DOHH2 (cell line): Measurements from ENCODE around the gene KRTAP1-3.

Source experiments
- H3F3A ChIP-seq: fragments of 200-600 bp; sonication (generic), shearing (Covaris generic); 2 replicates; pipeline ENCODE4 v1.6.0; 2016; ENCODE audit warnings: antibody characterized with exemption, mild to moderate bottlenecking; ENCODE audit not compliant: control insufficient read depth, insufficient read depth
- H3K27ac ChIP-seq: fragments of 200-600 bp; sonication (generic); 2 replicates; pipeline ENCODE4 v1.5.1; 2014; ENCODE audit warnings: low read depth, mild to moderate bottlenecking, low read length, moderate library complexity
- H3K27me3 ChIP-seq: fragments of 200-600 bp; sonication (generic); 2 replicates; pipeline ENCODE4 v1.6.1; 2014; ENCODE audit warnings: mild to moderate bottlenecking, low read length, mixed read lengths; ENCODE audit not compliant: control insufficient read depth
- H3K36me3 ChIP-seq: fragments of 200-600 bp; sonication (generic); 2 replicates; pipeline ENCODE4 v1.6.1; 2014; ENCODE audit warnings: mild to moderate bottlenecking, low read length, moderate library complexity, mixed read lengths; ENCODE audit not compliant: control insufficient read depth
- H3K4me1 ChIP-seq: fragments of 200-600 bp; sonication (generic); 2 replicates; pipeline ENCODE4 v1.6.1; 2014; ENCODE audit warnings: mild to moderate bottlenecking, low read length, mixed read lengths; ENCODE audit not compliant: control insufficient read depth
- H3K4me2 ChIP-seq: fragments of 200-600 bp; sonication (generic); 2 replicates; pipeline ENCODE4 v1.6.0; 2014; ENCODE audit warnings: mild to moderate bottlenecking, low read length, moderate library complexity
- H3K4me3 ChIP-seq: fragments of 200-600 bp; sonication (generic); 2 replicates; pipeline ENCODE4 v1.5.1; 2014; ENCODE audit warnings: mild to moderate bottlenecking, low read length, mixed read lengths
- H3K79me2 ChIP-seq: fragments of 200-600 bp; sonication (generic); 2 replicates; pipeline ENCODE4 v1.6.1; 2014; ENCODE audit warnings: mild to moderate bottlenecking, low read length, mixed read lengths; ENCODE audit not compliant: control insufficient read depth
- H3K9me2 ChIP-seq: fragments of 200-600 bp; sonication (generic); replicated peaks from 2 replicates; pipeline ENCODE4 v1.6.1; 2014; ENCODE audit warnings: mild to moderate bottlenecking, low read length, mixed read lengths; ENCODE audit not compliant: control insufficient read depth
- H3K9me3 ChIP-seq: fragments of 200-600 bp; sonication (generic); 2 replicates; pipeline ENCODE4 v1.6.1; 2014; ENCODE audit warnings: antibody characterized with exemption, low read length, mixed read lengths; ENCODE audit not compliant: control insufficient read depth, insufficient read depth
- H4K20me1 ChIP-seq: fragments of 200-600 bp; sonication (generic); 2 replicates; pipeline ENCODE4 v1.6.0; 2014; ENCODE audit warnings: low read depth, mild to moderate bottlenecking, antibody characterized with exemption, low read length, moderate library complexity; ENCODE audit not compliant: control insufficient read depth, insufficient read depth
- CTCF ChIP-seq: fragments of 200-600 bp; sonication (generic); IDR thresholded peaks from one replicate; pipeline ENCODE4 v1.5.1; 2014; ENCODE audit warnings: antibody characterized with exemption, mild to moderate bottlenecking, low read depth, low read length; ENCODE audit not compliant: poor library complexity, severe bottlenecking
- EZH2phosphoT487 ChIP-seq: fragments of 200-600 bp; sonication (generic); IDR thresholded peaks from 2 replicates; pipeline ENCODE4 v1.6.1; 2017; ENCODE audit warnings: borderline replicate concordance, mild to moderate bottlenecking, antibody characterized with exemption, low read length, moderate library complexity, mixed read lengths

KRTAP1-3 gene

GRCh38 chr17:41026715-41027471 lies 7.8 kb downstream of the KRTAP1-3 start, which contains the start of gene KRTAP1-5:
KRTAP1-5 (minus strand) TSS chr17:41027208; CDS start chr17:41027155, 53 bp downstream.
- H3K4me3 ChIP-seq, result no peak within 1 kb of the TSS
- no peak for TF ChIP-seq EZH2phosphoT487
- no peak for TF ChIP-seq CTCF

GRCh38 chr17:41024697-41025096 lies 10.0 kb downstream of the KRTAP1-3 start:
- Histone ChIP-seq H3K79me2 (no peaks in the 10 kb centered on the region), H4K20me1 (no peaks in the 10 kb centered on the region), H3K9me2 (no peaks in the 10 kb centered on the region), H3K4me1 (no peaks in the 10 kb centered on the region), H3F3A (no peaks in the 10 kb centered on the region), H3K36me3 (no peaks in the 10 kb centered on the region), H3K4me2 (no peak overlapping the region), H3K27me3 (no peaks in the 10 kb centered on the region), H3K9me3 (no peaks in the 10 kb centered on the region), H3K4me3 (no peak overlapping the region), H3K27ac (no peak overlapping the region)
- TF ChIP-seq EZH2phosphoT487, result no peak
- no peak for TF ChIP-seq CTCF

More at GRCh38 chr17:41026715-41027471, 7.8 kb downstream of the KRTAP1-3 start, which contains the start of gene KRTAP1-5:
- no peaks in the 10 kb centered on the region for H4K20me1 ChIP-seq
- H3K9me2 ChIP-seq, result no peaks in the 10 kb centered on the region
- no peaks in the 10 kb centered on the region for H3K79me2 ChIP-seq
- H3K9me3 ChIP-seq, result no peaks in the 10 kb centered on the region
- no peak within 1 kb of the TSS for H3K4me2 ChIP-seq
- no peaks in the 10 kb centered on the region for H3K4me1 ChIP-seq
- H3K27me3 ChIP-seq, result no peaks in the 10 kb centered on the region
- H3K36me3 ChIP-seq, result no peaks in the 10 kb centered on the region
- no peak within 1 kb of the TSS for H3K27ac ChIP-seq
- no peaks in the 10 kb centered on the region for H3F3A ChIP-seq

GRCh38 chr17:41020336-41020735 lies 14.3 kb downstream of the KRTAP1-3 start:
- no peaks in the 10 kb centered on the region for H3K79me2 ChIP-seq
- H3K4me2 ChIP-seq, result no peak overlapping the region
- H3F3A ChIP-seq, result no peaks in the 10 kb centered on the region
- no peaks in the 10 kb centered on the region for H3K4me1 ChIP-seq
- no peaks in the 10 kb centered on the region for H3K9me2 ChIP-seq
- no peak overlapping the region for H3K27ac ChIP-seq
- no peak for TF ChIP-seq CTCF
- no peak for TF ChIP-seq EZH2phosphoT487
- no peaks in the 10 kb centered on the region for H4K20me1 ChIP-seq
- H3K27me3 ChIP-seq, result no peaks in the 10 kb centered on the region
- H3K36me3 ChIP-seq, result no peaks in the 10 kb centered on the region
- no peaks in the 10 kb centered on the region for H3K9me3 ChIP-seq
- no peak overlapping the region for H3K4me3 ChIP-seq
